ENCODE data around the gene CDCA4.
"Not testable (repeated sequence)": the region's sequence is repeated elsewhere in the genome, so short reads cannot be mapped to it uniquely, and the experiment has no call there.

CDCA4 gene

GRCh38 chr14:105030836-105031396 lies 10.0 kb upstream of the CDCA4 start:
- no peak for DNase-seq

GRCh38 chr14:105030194-105030593 lies 9.3 kb upstream of the CDCA4 start:
- DNase-seq = no peak

- no peak for DNase-seq
These were observed 8.5 kb upstream of the CDCA4 start for GRCh38 chr14:105029402-105029801.

GRCh38 chr14:105028251-105028927 lies 7.5 kb upstream of the CDCA4 start:
- DNase-seq = no peak

GRCh38 chr14:105027718-105028117 lies 6.8 kb upstream of the CDCA4 start:
- not testable (repeated sequence) for DNase-seq

- DNase-seq = no peak
These were observed 6.1 kb upstream of the CDCA4 start for GRCh38 chr14:105026802-105027563.

GRCh38 chr14:105026033-105026785 lies 5.3 kb upstream of the CDCA4 start:
- no peak for DNase-seq

GRCh38 chr14:105025429-105025828 lies 4.5 kb upstream of the CDCA4 start:
- DNase-seq = no peak

GRCh38 chr14:105023791-105024480 lies 3.1 kb upstream of the CDCA4 start:
- no peak for DNase-seq

GRCh38 chr14:105023144-105023543 lies 2.3 kb upstream of the CDCA4 start:
- no peak for DNase-seq

GRCh38 chr14:105022276-105022670 lies 1.4 kb upstream of the CDCA4 start:
- DNase-seq = no peak

GRCh38 chr14:105021656-105022275 lies 883 bp upstream of the CDCA4 start:
- DNase-seq = no peak

- peak; percentile 40 for DNase-seq
These were observed 745 bp downstream of the CDCA4 start for GRCh38 chr14:105019861-105020814.

- no peak for DNase-seq
These were observed 2.5 kb downstream of the CDCA4 start for GRCh38 chr14:105018414-105018813.

GRCh38 chr14:105015905-105016304 lies 5.0 kb downstream of the CDCA4 start:
- DNase-seq = no peak

GRCh38 chr14:105015242-105015641 lies 5.6 kb downstream of the CDCA4 start:
- DNase-seq = no peak

- no peak for DNase-seq
These were observed 6.3 kb downstream of the CDCA4 start for GRCh38 chr14:105014631-105015030.

- no peak for DNase-seq
These were observed 6.9 kb downstream of the CDCA4 start for GRCh38 chr14:105014032-105014431.

- no peak for DNase-seq
These were observed 7.6 kb downstream of the CDCA4 start for GRCh38 chr14:105013150-105013785.

GRCh38 chr14:105012171-105012985 lies 8.5 kb downstream of the CDCA4 start:
- DNase-seq = no peak

All from activated CD4-positive, alpha-beta T cell treated with anti-CD3 and anti-CD28 coated beads for 1 hour (primary cell).